Heart right ventricle (tissue), 16 donors: ENCODE data around the gene HNRNPA1. TPM values are rescaled to one million over a fixed set of nuclear protein-coding genes. Genes with fewer than 3 reads are reported as not detected.

Experiments used
- ATAC-seq, 8 donors: fragments of 200-7000 bp; cut with Tn5 transposase; one replicate each; pipeline ENCODE4 v1.9.1; 2020; ENCODE audit warnings: mild to moderate bottlenecking in 8 of 8, moderate library complexity in 8 of 8, moderate number of reproducible peaks in 1 of 8
- DNase-seq, 2 donors: peaks; one replicate each; pipeline ENCODE4 v3.0.0-alpha.2; 2020
- H3K27ac ChIP-seq, 10 donors: fragments of 200-600 bp; sonication (generic) in 2 of 10; one replicate each; pipeline versions ENCODE4 v1.5.0 to v1.8.0; 2020 to 2022; ENCODE audit warnings: mild to moderate bottlenecking in 3 of 10
- H3K27me3 ChIP-seq, 7 donors: fragments of 200-600 bp; one replicate each; pipeline ENCODE4 v1.8.0; 2021 to 2022; ENCODE audit warnings: mild to moderate bottlenecking in 2 of 7
- H3K36me3 ChIP-seq, 9 donors: fragments of 200-600 bp; sonication (generic) in 1 of 9; one replicate each; pipeline versions ENCODE4 v1.5.0 to v1.8.0; 2020 to 2022; ENCODE audit warnings: mild to moderate bottlenecking in 2 of 9
- H3K4me1 ChIP-seq, 9 donors: fragments of 200-600 bp; sonication (generic) in 1 of 9; one replicate each; pipeline versions ENCODE4 v1.5.0 to v1.8.0; 2020 to 2022; ENCODE audit warnings: mild to moderate bottlenecking in 4 of 9
- H3K4me3 ChIP-seq, 10 donors: fragments of 200-600 bp; sonication (generic) in 2 of 10; one replicate each; pipeline versions ENCODE4 v1.5.0 to v1.8.0; 2020 to 2022; ENCODE audit warnings: mild to moderate bottlenecking in 7 of 10, moderate library complexity in 2 of 10
- H3K9me3 ChIP-seq, 11 donors: fragments of 200-600 bp in 10 of 11; sonication (generic) in 2 of 11; one replicate each; pipeline versions ENCODE4 v1.5.0 to v1.8.0; 2013 to 2022; ENCODE audit warnings: mild to moderate bottlenecking in 2 of 11, control low read depth in 1 of 11, moderate library complexity in 1 of 11
- WGBS, 2 donors: extraction: QIAGEN DNeasy Blood & Tissue Kit; methylation state at CpG; one replicate each; pipeline ENCODE4 v1.1.7; 2013; ENCODE audit warnings: inconsistent platforms in 1 of 2; 5-methylcytosine and 5-hydroxymethylcytosine counted together
- intact Hi-C, 10 donors: fragments of 100-400 bp; cut with DNase I; formaldehyde crosslinking; loops; one replicate each; pipeline versions ENCODE4 v1.11.1 to v1.14.2; 2022
- polyA plus RNA-seq, 2 donors: library from polyadenylated mRNA; stranded (reverse); fragments of 200-250 nt; gene quantifications; one replicate each; pipeline ENCODE4 v1.2.3, GENCODE V29; 2013
- total RNA-seq, 10 donors: library from RNA; stranded (reverse); fragmentation: NEBNext Ultra II Directional in 3 of 10; extraction: Animal tissue kit (Norgen Biotek cat#: 25700) in 3 of 10; gene quantifications; one replicate each; pipeline versions ENCODE4 v1.2.1 to v1.2.4, GENCODE V29; 2021 to 2023
- TF ChIP-seq, protein P1 (sequence below), 9 donors: fragments of 200-600 bp; sonication (generic) in 2 of 9; IDR thresholded peaks; one replicate each; pipeline versions ENCODE4 v1.5.0 to v1.8.0; 2021 to 2022; ENCODE audit warnings: antibody characterized with exemption in 9 of 9, mild to moderate bottlenecking in 5 of 9, moderate library complexity in 1 of 9
- donor health status: Arrhythmogenic right ventricular cardiomyopathy.
- donor health status: ischemic (EF 13 %, LVEDD 7.1; RV severe dilation, severe dysfunction).
- donor health status: healthy with polysubstance abuse.
- donor health status: DM: no; HTN: yes; CAD: no.
- donor health status: DM: no; HTN: no; CAD: no.
- donor health status: ischemic (EF 25% LVEDD 6.9; RV normal size, moderate dysfunction).
- donor health status: ischemic (EF 25% LVEDD 5.7; RV mildly dilated, moderate dysfunction).
- donor health status: healthy.
- donor health status: DM: yes; HTN: yes; CAD: no.
- donor health status: Ischemic cardiomyopathy.
- donor health status: ischemic (EF 35%, LVEDD 5.7; RV mildly dilated, moderate dysfunction).
- donor health status: nonischemic (EF 11% LVEDD 7.7; RV severe dilation, severe dysfunction).
- donor health status: DM: yes; HTN: yes; CAD: no.
- donor health status: PGD.
- donor health status: ischemic (EF 29% LVEDD 5.4; RV normal size, mild dysfunction).
- donor health status: nonischemic (EF 23%, LVEDD 6.1; RV moderate dilation, normal function).

HNRNPA1 gene
- total and polyA plus RNA-seq, 12 donors = 353 to 641 (median 462) TPM

DNA sequence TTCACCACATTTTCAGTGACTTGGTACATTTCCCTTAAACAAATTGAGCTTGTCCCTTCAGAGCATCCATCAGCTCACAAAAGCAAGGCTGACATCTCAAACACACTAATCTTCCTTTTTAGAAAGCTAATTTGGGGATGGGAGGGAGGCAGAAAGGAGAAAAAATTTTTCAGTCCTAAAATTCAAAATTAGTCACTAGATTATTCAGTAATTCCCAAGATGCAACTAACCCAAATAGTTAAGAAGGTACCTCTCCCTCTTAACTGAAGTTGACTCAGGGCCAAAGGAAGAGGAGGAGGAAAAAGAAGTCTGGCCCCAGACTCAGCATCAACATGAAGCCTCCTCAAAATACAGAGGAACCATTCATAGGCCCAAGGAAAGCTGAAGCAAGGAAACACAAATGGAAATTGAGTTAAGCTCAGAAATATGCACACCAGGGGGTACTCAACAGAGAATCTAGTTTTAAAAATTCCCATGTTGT, 22.3 kb upstream of the HNRNPA1 start:
- ATAC-seq (peak in 5 of 8 donors; percentile 15 to 46 (median 28)), DNase-seq (no peak)
- Histone ChIP-seq H3K36me3 (peaks cover 0 to 46% (median 8%) of the 10 kb centered on the region in 9 donors), H3K4me3 (peak overlapping the region in 1 of 10 donors; percentile 65), H3K9me3 (no peaks in the 10 kb centered on the region), H3K27ac (peak overlapping the region in 8 of 10 donors; percentile 75 to 93 (median 82)), H3K27me3 (no peaks in the 10 kb centered on the region), H3K4me1 (peaks cover 7 to 61% (median 47%) of the 10 kb centered on the region in 9 donors)
- intact Hi-C loops = loop anchor here in 5 of 10 donors (2.0 to 10.0 kb wide), 3 partner anchors 19 to 107 kb away; partner anchors contain the start of gene GPR84 (in 5 of the 5)
- TF ChIP-seq, protein P1, sequence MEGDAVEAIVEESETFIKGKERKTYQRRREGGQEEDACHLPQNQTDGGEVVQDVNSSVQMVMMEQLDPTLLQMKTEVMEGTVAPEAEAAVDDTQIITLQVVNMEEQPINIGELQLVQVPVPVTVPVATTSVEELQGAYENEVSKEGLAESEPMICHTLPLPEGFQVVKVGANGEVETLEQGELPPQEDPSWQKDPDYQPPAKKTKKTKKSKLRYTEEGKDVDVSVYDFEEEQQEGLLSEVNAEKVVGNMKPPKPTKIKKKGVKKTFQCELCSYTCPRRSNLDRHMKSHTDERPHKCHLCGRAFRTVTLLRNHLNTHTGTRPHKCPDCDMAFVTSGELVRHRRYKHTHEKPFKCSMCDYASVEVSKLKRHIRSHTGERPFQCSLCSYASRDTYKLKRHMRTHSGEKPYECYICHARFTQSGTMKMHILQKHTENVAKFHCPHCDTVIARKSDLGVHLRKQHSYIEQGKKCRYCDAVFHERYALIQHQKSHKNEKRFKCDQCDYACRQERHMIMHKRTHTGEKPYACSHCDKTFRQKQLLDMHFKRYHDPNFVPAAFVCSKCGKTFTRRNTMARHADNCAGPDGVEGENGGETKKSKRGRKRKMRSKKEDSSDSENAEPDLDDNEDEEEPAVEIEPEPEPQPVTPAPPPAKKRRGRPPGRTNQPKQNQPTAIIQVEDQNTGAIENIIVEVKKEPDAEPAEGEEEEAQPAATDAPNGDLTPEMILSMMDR (IDR thresholded peaks at IDR 0.05) = no peak

DNA sequence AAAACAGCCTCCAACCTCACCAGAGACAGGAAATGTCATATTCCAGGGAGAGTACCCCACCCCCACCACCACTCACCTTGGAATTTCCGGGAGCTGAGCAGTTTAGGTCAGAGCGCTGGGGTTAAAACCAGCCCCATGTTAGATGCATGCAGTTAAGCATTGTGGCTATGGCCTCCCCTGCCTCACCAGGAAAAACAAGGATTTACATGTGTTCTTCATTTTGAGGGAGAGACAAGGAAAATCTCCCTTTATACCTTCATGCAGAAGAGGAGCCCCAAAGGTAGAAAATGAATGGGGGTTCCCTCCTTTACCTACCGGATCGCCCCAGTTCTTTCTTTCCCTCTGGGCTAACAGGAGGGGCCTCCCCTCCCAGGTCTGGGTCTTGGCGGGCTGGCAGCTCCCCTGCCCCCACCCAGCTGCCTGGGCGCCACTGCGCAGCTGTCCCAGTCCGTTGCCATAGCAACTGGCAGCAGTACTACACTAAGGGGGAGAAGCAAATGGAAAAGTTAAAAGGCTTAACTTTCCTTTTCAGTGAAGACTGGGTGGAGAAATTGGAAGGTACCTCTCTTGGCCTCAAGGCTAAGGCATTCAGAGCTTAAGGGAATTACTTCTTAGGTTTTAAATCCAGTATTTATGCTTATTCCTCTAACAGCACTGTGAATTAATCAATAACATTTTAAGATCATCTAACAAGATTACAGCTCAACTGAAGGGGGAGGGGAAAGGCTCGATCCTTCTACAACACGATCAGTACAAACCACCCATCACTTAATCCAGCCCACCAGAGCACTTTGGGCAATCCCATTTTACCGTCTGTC, 21.1 kb upstream of the HNRNPA1 start:
- peak; percentile 60 to 82 for DNase-seq
- WGBS, 2 donors = 6% methylated on average over 11 of the region's 11 CpGs
- H3K9me3 ChIP-seq = no peaks in the 10 kb centered on the region
- peak overlapping the region; percentile 19 to 65 (median 51) for H3K4me3 ChIP-seq
- H3K27me3 ChIP-seq = no peaks in the 10 kb centered on the region
- TF ChIP-seq, protein P1 (IDR thresholded peaks at IDR 0.05) = no peak
- H3K36me3 ChIP-seq = peaks cover 0 to 34% (median 8%) of the 10 kb centered on the region in 9 donors
- peak; percentile 89 to 97 (median 95) for ATAC-seq
- H3K4me1 ChIP-seq = peaks cover 7 to 61% (median 47%) of the 10 kb centered on the region in 9 donors
- H3K27ac ChIP-seq = peak overlapping the region; percentile 66 to 93 (median 80)
- intact Hi-C loops = loop anchor here in 5 of 10 donors (1.0 to 10.0 kb wide), 4 partner anchors 17 to 105 kb away; partner anchors contain the start of genes GPR84 (in 5 of the 5), CBX5 (in 1 of the 5) and HNRNPA1 (in 1 of the 5)

DNA sequence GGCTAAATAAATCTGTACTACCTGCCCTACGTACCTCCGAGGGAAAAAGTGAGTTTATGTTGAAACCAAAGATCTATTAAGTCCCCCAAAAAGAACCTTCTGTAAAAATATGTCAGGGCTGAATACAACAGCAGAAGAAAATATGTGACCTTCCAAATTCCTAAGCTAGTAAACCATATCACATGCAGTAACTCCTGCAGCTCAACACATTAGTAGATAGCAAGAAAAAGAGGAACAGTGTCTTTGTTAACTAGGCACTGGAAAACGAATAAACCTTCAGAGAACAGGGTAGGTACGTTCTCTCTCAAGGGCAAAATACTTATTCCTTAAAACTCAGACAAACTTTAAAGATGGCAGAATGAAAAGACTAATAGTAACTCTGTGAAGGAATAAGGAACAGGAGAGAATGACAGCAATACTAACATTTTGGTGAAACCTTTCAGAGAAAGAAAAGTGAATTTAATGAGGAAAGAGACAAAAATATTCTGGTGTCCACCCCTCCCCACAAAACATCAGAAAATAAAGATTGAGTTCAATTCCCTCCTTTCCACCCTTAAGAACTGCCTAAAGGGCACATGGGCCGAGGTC, 18.6 kb upstream of the HNRNPA1 start:
- no peaks in the 10 kb centered on the region for H3K27me3 ChIP-seq

More for the DNA sequence above, 18.6 kb upstream of the HNRNPA1 start:
- TF ChIP-seq, protein P1 (IDR thresholded peaks at IDR 0.05) = no peak
- 34 to 37% methylated on average over 5 of the region's 5 CpGs for WGBS, 2 donors
- Histone ChIP-seq H3K27ac (peak overlapping the region in 8 of 10 donors; percentile 15 to 93 (median 42)), H3K36me3 (peaks cover 0 to 9% (median 2%) of the 10 kb centered on the region in 9 donors), H3K9me3 (no peaks in the 10 kb centered on the region), H3K4me3 (no peak overlapping the region), H3K4me1 (peaks cover 7 to 59% (median 47%) of the 10 kb centered on the region in 9 donors)
- no peak for DNase-seq
- ATAC-seq = no peak
- intact Hi-C loops = loop anchor here in 1 of 10 donors (2.0 kb wide), 1 partner anchor 17 kb away; no protein-coding TSS in a partner anchor
